ENCODE measurements around the gene SYTL2.

Gene SYTL2

DNA sequence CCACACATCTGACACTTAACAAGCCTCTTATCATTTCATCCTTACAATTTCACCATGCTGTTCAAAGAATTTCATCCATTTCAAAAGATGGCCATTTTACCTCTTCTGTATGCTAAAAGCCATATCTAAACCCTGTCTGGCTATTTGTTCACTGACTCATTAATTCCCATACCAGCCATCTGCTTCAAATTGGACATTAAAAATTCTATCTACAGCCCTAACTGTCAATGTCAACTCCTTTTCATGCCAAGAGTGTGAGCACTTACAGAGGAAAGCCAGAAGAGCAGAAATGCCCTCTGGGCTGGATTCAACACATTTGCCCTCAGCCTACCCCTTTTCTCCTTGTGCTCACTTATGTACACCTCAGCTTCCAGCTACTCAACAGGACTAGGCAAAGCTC, 59.2 kb downstream of the SYTL2 start:
- no peak overlapping the region for H3K9ac ChIP-seq (ENCODE audit: low read length)
- H3K79me2 ChIP-seq (ENCODE audit: low read length), result no peaks in the 10 kb centered on the region
- no peaks in the 10 kb centered on the region for H4K20me1 ChIP-seq (ENCODE audit: insufficient read depth, low read length)
- no peak overlapping the region for H3K27ac ChIP-seq (ENCODE audit: low read length)
- H3K4me3 ChIP-seq (ENCODE audit: low read length), result no peak overlapping the region
- TF ChIP-seq EZH2phosphoT487 (IDR thresholded peaks at IDR 0.05; ENCODE audit: low read depth), result no peak
- TF ChIP-seq, protein P1, sequence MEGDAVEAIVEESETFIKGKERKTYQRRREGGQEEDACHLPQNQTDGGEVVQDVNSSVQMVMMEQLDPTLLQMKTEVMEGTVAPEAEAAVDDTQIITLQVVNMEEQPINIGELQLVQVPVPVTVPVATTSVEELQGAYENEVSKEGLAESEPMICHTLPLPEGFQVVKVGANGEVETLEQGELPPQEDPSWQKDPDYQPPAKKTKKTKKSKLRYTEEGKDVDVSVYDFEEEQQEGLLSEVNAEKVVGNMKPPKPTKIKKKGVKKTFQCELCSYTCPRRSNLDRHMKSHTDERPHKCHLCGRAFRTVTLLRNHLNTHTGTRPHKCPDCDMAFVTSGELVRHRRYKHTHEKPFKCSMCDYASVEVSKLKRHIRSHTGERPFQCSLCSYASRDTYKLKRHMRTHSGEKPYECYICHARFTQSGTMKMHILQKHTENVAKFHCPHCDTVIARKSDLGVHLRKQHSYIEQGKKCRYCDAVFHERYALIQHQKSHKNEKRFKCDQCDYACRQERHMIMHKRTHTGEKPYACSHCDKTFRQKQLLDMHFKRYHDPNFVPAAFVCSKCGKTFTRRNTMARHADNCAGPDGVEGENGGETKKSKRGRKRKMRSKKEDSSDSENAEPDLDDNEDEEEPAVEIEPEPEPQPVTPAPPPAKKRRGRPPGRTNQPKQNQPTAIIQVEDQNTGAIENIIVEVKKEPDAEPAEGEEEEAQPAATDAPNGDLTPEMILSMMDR (IDR thresholded peaks at IDR 0.05; ENCODE audit: low read depth, low read length), result no peak
- H2AFZ ChIP-seq (ENCODE audit: low read depth, low read length), result no peak overlapping the region
- H3K36me3 ChIP-seq (replicated peaks; ENCODE audit: low read depth, low read length), result no peaks in the 10 kb centered on the region
- peaks cover 12% of the 10 kb centered on the region; the same call in 1 of the 2 replicates for H3K27me3 ChIP-seq (ENCODE audit: low read depth, low read length)
- H3K4me2 ChIP-seq (ENCODE audit: low read length), result no peak overlapping the region
- no peaks in the 10 kb centered on the region for H3K4me1 ChIP-seq (ENCODE audit: low read length)
- H3K9me3 ChIP-seq (ENCODE audit: insufficient read depth, low read length), result no peaks in the 10 kb centered on the region

DNA sequence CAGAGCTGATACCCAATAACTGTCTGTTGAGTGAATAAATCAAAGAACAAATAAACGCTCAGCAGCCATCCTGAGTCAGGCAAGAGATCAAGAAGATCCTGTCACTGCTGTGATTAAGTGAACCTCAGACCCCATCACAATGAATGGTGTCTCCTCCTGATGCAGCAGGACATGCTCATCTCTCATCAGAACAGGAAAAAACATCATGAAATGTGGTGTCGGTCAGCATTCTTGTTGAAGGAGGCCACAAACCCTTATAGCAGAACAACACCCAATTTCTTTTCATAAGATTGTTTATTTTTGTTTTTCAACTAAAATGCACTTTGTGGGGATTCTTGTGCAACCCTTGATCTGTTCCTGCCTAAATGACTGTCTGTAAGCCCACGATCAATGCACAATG, 60.3 kb downstream of the SYTL2 start:
- no peak overlapping the region for H3K27ac ChIP-seq (ENCODE audit: low read length)
- no peaks in the 10 kb centered on the region for H3K9me3 ChIP-seq (ENCODE audit: insufficient read depth, low read length)
- no peaks in the 10 kb centered on the region for H3K4me1 ChIP-seq (ENCODE audit: low read length)
- no peaks in the 10 kb centered on the region for H3K79me2 ChIP-seq (ENCODE audit: low read length)
- peaks cover 12% of the 10 kb centered on the region; the same call in 1 of the 2 replicates for H3K27me3 ChIP-seq (ENCODE audit: low read depth, low read length)
- H3K36me3 ChIP-seq (replicated peaks; ENCODE audit: low read depth, low read length), result no peaks in the 10 kb centered on the region
- no peak overlapping the region for H3K9ac ChIP-seq (ENCODE audit: low read length)
- H2AFZ ChIP-seq (ENCODE audit: low read depth, low read length), result no peak overlapping the region
- no peak overlapping the region for H3K4me3 ChIP-seq (ENCODE audit: low read length)
- TF ChIP-seq, protein P1 (IDR thresholded peaks at IDR 0.05; ENCODE audit: low read depth, low read length), result no peak
- no peak for TF ChIP-seq EZH2phosphoT487 (IDR thresholded peaks at IDR 0.05; ENCODE audit: low read depth)
- H3K4me2 ChIP-seq (ENCODE audit: low read length), result no peak overlapping the region
- H4K20me1 ChIP-seq (ENCODE audit: insufficient read depth, low read length), result no peaks in the 10 kb centered on the region

DNA sequence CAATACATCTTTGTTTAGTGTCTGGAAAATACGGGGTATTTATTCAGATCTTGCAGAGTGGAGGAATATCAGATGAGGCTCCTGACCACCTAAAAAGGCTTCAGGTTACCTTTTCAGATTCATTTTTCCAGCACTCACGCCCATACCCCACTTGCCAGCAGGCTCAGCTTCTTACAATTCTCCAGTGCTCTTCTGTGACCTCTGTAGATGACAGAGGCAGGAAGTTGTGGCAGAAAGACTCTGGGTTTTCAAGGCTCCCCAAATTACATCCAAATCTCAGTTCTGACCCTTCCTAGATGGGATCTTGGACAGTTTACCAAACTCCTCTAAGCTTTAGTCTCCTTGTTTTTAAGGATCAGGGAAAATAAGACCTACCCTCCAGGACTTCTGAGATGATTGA, 61.1 kb downstream of the SYTL2 start:
- no peak overlapping the region for H3K4me3 ChIP-seq (ENCODE audit: low read length)
- H3K79me2 ChIP-seq (ENCODE audit: low read length), result no peaks in the 10 kb centered on the region
- H3K9ac ChIP-seq (ENCODE audit: low read length), result no peak overlapping the region
- no peaks in the 10 kb centered on the region for H3K9me3 ChIP-seq (ENCODE audit: insufficient read depth, low read length)
- no peak for TF ChIP-seq EZH2phosphoT487 (IDR thresholded peaks at IDR 0.05; ENCODE audit: low read depth)
- H3K4me2 ChIP-seq (ENCODE audit: low read length), result no peak overlapping the region
- no peak overlapping the region for H3K27ac ChIP-seq (ENCODE audit: low read length)
- no peaks in the 10 kb centered on the region for H3K36me3 ChIP-seq (replicated peaks; ENCODE audit: low read depth, low read length)
- H4K20me1 ChIP-seq (ENCODE audit: insufficient read depth, low read length), result no peaks in the 10 kb centered on the region
- H2AFZ ChIP-seq (ENCODE audit: low read depth, low read length), result no peak overlapping the region
- peaks cover 12% of the 10 kb centered on the region; the same call in 1 of the 2 replicates for H3K27me3 ChIP-seq (ENCODE audit: low read depth, low read length)
- no peaks in the 10 kb centered on the region for H3K4me1 ChIP-seq (ENCODE audit: low read length)

GRCh38 chr11:85749287-85749834, 61.6 kb downstream of the SYTL2 start:
- no peaks in the 10 kb centered on the region for H3K4me1 ChIP-seq (ENCODE audit: low read length)
- no peaks in the 10 kb centered on the region for H3K36me3 ChIP-seq (replicated peaks; ENCODE audit: low read depth, low read length)
- H3K9me3 ChIP-seq (ENCODE audit: insufficient read depth, low read length), result no peaks in the 10 kb centered on the region
- no peaks in the 10 kb centered on the region for H3K79me2 ChIP-seq (ENCODE audit: low read length)
- H3K9ac ChIP-seq (ENCODE audit: low read length), result no peak overlapping the region
- no peak overlapping the region for H3K4me2 ChIP-seq (ENCODE audit: low read length)
- peaks cover 12% of the 10 kb centered on the region; the same call in 1 of the 2 replicates for H3K27me3 ChIP-seq (ENCODE audit: low read depth, low read length)
- H4K20me1 ChIP-seq (ENCODE audit: insufficient read depth, low read length), result no peaks in the 10 kb centered on the region
- no peak overlapping the region for H3K27ac ChIP-seq (ENCODE audit: low read length)
- no peak for TF ChIP-seq EZH2phosphoT487 (IDR thresholded peaks at IDR 0.05; ENCODE audit: low read depth)
- TF ChIP-seq, protein P1 (IDR thresholded peaks at IDR 0.05; ENCODE audit: low read depth, low read length), result no peak
- H2AFZ ChIP-seq (ENCODE audit: low read depth, low read length), result no peak overlapping the region
- no peak overlapping the region for H3K4me3 ChIP-seq (ENCODE audit: low read length)

Measured in OCI-LY3 (cell line).